SU-DHL-6 (cell line): ENCODE results near the gene IDI2.

Experiments
- H2AFZ ChIP-seq: fragments of 200-600 bp; sonication (generic); 2 replicates; pipeline ENCODE4 v1.6.1; 2014; ENCODE audit warnings: low read depth, mild to moderate bottlenecking, moderate library complexity, mixed read lengths, antibody characterized with exemption, low read length; ENCODE audit not compliant: severe bottlenecking
- H3F3A ChIP-seq: fragments of 200-600 bp; shearing (Covaris generic); 2 replicates; pipeline ENCODE4 v1.6.0; 2016; ENCODE audit warnings: antibody characterized with exemption, mild to moderate bottlenecking; ENCODE audit not compliant: insufficient read depth
- H3K27ac ChIP-seq: fragments of 200-600 bp; sonication (generic); 2 replicates; pipeline ENCODE4 v1.5.1; 2016; ENCODE audit warnings: low read depth, mild to moderate bottlenecking, low read length, moderate library complexity, mixed read lengths
- H3K27me3 ChIP-seq: fragments of 200-600 bp; sonication (generic), shearing (Covaris generic); 2 replicates; pipeline ENCODE4 v1.6.0; 2014; ENCODE audit warnings: mild to moderate bottlenecking, low read length
- H3K36me3 ChIP-seq: fragments of 200-600 bp; sonication (generic); 2 replicates; pipeline ENCODE4 v1.6.1; 2014; ENCODE audit warnings: mild to moderate bottlenecking, low read length, mixed read lengths
- H3K4me2 ChIP-seq: fragments of 300-600, 200-600 bp; shearing (Covaris generic), sonication (generic); 2 replicates; pipeline ENCODE4 v1.6.0; 2014; ENCODE audit warnings: low read length, low read depth, mild to moderate bottlenecking; ENCODE audit not compliant: poor library complexity, severe bottlenecking
- H3K4me3 ChIP-seq: fragments of 200-600 bp; sonication (generic); 2 replicates; pipeline ENCODE4 v1.5.1; 2014; ENCODE audit warnings: antibody characterized with exemption, low read length, mild to moderate bottlenecking, mixed read lengths; ENCODE audit not compliant: insufficient read depth, poor library complexity, severe bottlenecking
- H3K79me2 ChIP-seq: fragments of 200-600 bp; sonication (generic); 2 replicates; pipeline ENCODE4 v1.6.1; 2014; ENCODE audit warnings: mild to moderate bottlenecking, low read length, moderate library complexity; ENCODE audit not compliant: insufficient read depth
- H3K9ac ChIP-seq: fragments of 200-600 bp; sonication (generic); 2 replicates; pipeline ENCODE4 v1.7.0; 2014; ENCODE audit warnings: mild to moderate bottlenecking, low read length
- H3K9me2 ChIP-seq: fragments of 200-600 bp; sonication (generic); replicated peaks from 2 replicates; pipeline ENCODE4 v1.6.1; 2014; ENCODE audit warnings: low read length; ENCODE audit not compliant: insufficient read depth
- H3K9me3 ChIP-seq: fragments of 200-600 bp; sonication (generic); 2 replicates; pipeline ENCODE4 v1.6.1; 2014; ENCODE audit warnings: low read length, mixed read lengths; ENCODE audit not compliant: insufficient read depth
- H4K20me1 ChIP-seq: fragments of 200-600 bp; sonication (generic); 2 replicates; pipeline ENCODE4 v1.6.1; 2014; ENCODE audit warnings: low read depth, mild to moderate bottlenecking, antibody characterized with exemption, low read length, moderate library complexity, mixed read lengths
- EZH2phosphoT487 ChIP-seq: fragments of 200-600 bp; sonication (generic), shearing (Covaris generic); conservative IDR thresholded peaks from 2 replicates; pipeline ENCODE4 v1.6.1; 2018; ENCODE audit warnings: mild to moderate bottlenecking, antibody characterized with exemption, low read length, moderate library complexity, mixed read lengths
- TF ChIP-seq, protein P1 (sequence below): fragments of 200-600 bp; sonication (generic); IDR thresholded peaks from one replicate; pipeline ENCODE4 v1.5.1; 2017; ENCODE audit warnings: antibody characterized with exemption, mild to moderate bottlenecking, low read length, moderate library complexity; ENCODE audit not compliant: insufficient read depth, poor library complexity, severe bottlenecking

IDI2 gene

GRCh38 chr10:1006573-1006972 is 19.1 kb downstream of the IDI2 start:
- Histone ChIP-seq H3K79me2 (peaks cover 29% of the 10 kb centered on the region), H3K36me3 (peaks cover 37% of the 10 kb centered on the region; the same call in 1 of the 2 replicates), H3F3A (no peaks in the 10 kb centered on the region)

GRCh38 chr10:1003884-1004670 is 21.6 kb downstream of the IDI2 start:
- H3K27ac ChIP-seq = no peak overlapping the region
- H3K9me2 ChIP-seq = no peaks in the 10 kb centered on the region
- no peak overlapping the region for H3K4me2 ChIP-seq
- H3K4me3 ChIP-seq = no peak overlapping the region
- H3K9ac ChIP-seq = no peak overlapping the region
- H2AFZ ChIP-seq = no peak overlapping the region
- H3F3A ChIP-seq = no peaks in the 10 kb centered on the region
- H3K27me3 ChIP-seq = no peaks in the 10 kb centered on the region
- H3K36me3 ChIP-seq = peaks cover 44% of the 10 kb centered on the region
- peaks cover 10% of the 10 kb centered on the region for H4K20me1 ChIP-seq
- peaks cover 38% of the 10 kb centered on the region for H3K79me2 ChIP-seq
- no peaks in the 10 kb centered on the region for H3K9me3 ChIP-seq
- TF ChIP-seq, protein P1, sequence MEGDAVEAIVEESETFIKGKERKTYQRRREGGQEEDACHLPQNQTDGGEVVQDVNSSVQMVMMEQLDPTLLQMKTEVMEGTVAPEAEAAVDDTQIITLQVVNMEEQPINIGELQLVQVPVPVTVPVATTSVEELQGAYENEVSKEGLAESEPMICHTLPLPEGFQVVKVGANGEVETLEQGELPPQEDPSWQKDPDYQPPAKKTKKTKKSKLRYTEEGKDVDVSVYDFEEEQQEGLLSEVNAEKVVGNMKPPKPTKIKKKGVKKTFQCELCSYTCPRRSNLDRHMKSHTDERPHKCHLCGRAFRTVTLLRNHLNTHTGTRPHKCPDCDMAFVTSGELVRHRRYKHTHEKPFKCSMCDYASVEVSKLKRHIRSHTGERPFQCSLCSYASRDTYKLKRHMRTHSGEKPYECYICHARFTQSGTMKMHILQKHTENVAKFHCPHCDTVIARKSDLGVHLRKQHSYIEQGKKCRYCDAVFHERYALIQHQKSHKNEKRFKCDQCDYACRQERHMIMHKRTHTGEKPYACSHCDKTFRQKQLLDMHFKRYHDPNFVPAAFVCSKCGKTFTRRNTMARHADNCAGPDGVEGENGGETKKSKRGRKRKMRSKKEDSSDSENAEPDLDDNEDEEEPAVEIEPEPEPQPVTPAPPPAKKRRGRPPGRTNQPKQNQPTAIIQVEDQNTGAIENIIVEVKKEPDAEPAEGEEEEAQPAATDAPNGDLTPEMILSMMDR = no peak
- no peak for TF ChIP-seq EZH2phosphoT487

More at GRCh38 chr10:1006573-1006972, 19.1 kb downstream of the IDI2 start:
- no peak for TF ChIP-seq EZH2phosphoT487
- TF ChIP-seq, protein P1 = no peak
- H2AFZ ChIP-seq = no peak overlapping the region
- H3K4me3 ChIP-seq = no peak overlapping the region
- no peak overlapping the region for H3K9ac ChIP-seq
- H3K9me3 ChIP-seq = no peaks in the 10 kb centered on the region
- H3K27me3 ChIP-seq = no peaks in the 10 kb centered on the region
- H3K9me2 ChIP-seq = no peaks in the 10 kb centered on the region
- H3K27ac ChIP-seq = no peak overlapping the region
- H3K4me2 ChIP-seq = no peak overlapping the region
- H4K20me1 ChIP-seq = peaks cover 10% of the 10 kb centered on the region

DNA sequence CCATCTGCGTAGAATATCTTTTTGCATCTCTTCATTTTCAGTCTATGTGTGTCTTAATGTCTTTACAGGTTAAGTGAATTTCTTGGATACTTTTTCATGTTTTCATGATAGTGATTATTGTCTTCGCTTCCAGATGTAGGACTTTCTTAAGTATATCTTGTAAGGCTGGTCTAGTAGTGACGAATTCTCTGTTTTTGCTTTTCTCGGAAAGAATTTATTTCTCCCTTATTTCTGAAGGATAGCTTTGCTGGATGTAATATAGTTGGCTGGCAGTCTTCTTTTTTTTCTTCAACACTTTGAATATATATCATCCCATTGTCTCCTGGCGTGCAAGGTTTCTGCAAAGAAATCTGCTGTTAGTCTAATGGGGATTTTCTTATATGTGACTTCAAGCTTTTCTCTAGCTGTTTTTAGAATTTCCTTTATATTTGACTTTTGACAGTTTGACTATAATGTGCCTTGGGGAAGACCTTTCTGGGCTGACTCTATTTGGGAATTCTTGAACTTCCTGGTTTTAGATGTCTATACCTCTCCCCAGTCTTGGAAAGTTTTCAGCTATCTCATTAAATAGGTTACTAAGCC is 23.1 kb downstream of the IDI2 start:
- Histone ChIP-seq H3K27ac (no peak overlapping the region), H3K9ac (no peak overlapping the region), H3K79me2 (peaks cover 38% of the 10 kb centered on the region), H3K9me2 (no peaks in the 10 kb centered on the region), H3K4me2 (no peak overlapping the region), H3F3A (no peaks in the 10 kb centered on the region), H3K36me3 (peaks cover 43% of the 10 kb centered on the region), H3K9me3 (no peaks in the 10 kb centered on the region), H3K27me3 (no peaks in the 10 kb centered on the region), H3K4me3 (no peak overlapping the region), H4K20me1 (peaks cover 10% of the 10 kb centered on the region), H2AFZ (no peak overlapping the region)
- no peak for TF ChIP-seq EZH2phosphoT487
- TF ChIP-seq, protein P1 = no peak
